Heart right ventricle (tissue), 16 donors: ENCODE results near the gene AGAP1. TPM values are rescaled to one million over a fixed set of nuclear protein-coding genes. Genes with fewer than 3 reads are reported as not detected.

Source experiments
- ATAC-seq, 8 donors: fragments of 200-7000 bp; cut with Tn5 transposase; one replicate each; pipeline ENCODE4 v1.9.1; 2020; ENCODE audit warnings: mild to moderate bottlenecking in 8 of 8, moderate library complexity in 8 of 8, moderate number of reproducible peaks in 1 of 8
- DNase-seq, 2 donors: peaks; one replicate each; pipeline ENCODE4 v3.0.0-alpha.2; 2020
- H3K27ac ChIP-seq, 10 donors: fragments of 200-600 bp; sonication (generic) in 2 of 10; one replicate each; pipeline versions ENCODE4 v1.5.0 to v1.8.0; 2020 to 2022; ENCODE audit warnings: mild to moderate bottlenecking in 3 of 10
- H3K27me3 ChIP-seq, 7 donors: fragments of 200-600 bp; one replicate each; pipeline ENCODE4 v1.8.0; 2021 to 2022; ENCODE audit warnings: mild to moderate bottlenecking in 2 of 7
- H3K36me3 ChIP-seq, 9 donors: fragments of 200-600 bp; sonication (generic) in 1 of 9; one replicate each; pipeline versions ENCODE4 v1.5.0 to v1.8.0; 2020 to 2022; ENCODE audit warnings: mild to moderate bottlenecking in 2 of 9
- H3K4me1 ChIP-seq, 9 donors: fragments of 200-600 bp; sonication (generic) in 1 of 9; one replicate each; pipeline versions ENCODE4 v1.5.0 to v1.8.0; 2020 to 2022; ENCODE audit warnings: mild to moderate bottlenecking in 4 of 9
- H3K4me3 ChIP-seq, 10 donors: fragments of 200-600 bp; sonication (generic) in 2 of 10; one replicate each; pipeline versions ENCODE4 v1.5.0 to v1.8.0; 2020 to 2022; ENCODE audit warnings: mild to moderate bottlenecking in 7 of 10, moderate library complexity in 2 of 10
- H3K9me3 ChIP-seq, 11 donors: fragments of 200-600 bp in 10 of 11; sonication (generic) in 2 of 11; one replicate each; pipeline versions ENCODE4 v1.5.0 to v1.8.0; 2013 to 2022; ENCODE audit warnings: mild to moderate bottlenecking in 2 of 11, control low read depth in 1 of 11, moderate library complexity in 1 of 11
- CTCF ChIP-seq, 9 donors: fragments of 200-600 bp; sonication (generic) in 2 of 9; IDR thresholded peaks; one replicate each; pipeline versions ENCODE4 v1.5.0 to v1.8.0; 2021 to 2022; ENCODE audit warnings: antibody characterized with exemption in 9 of 9, mild to moderate bottlenecking in 5 of 9, moderate library complexity in 1 of 9
- WGBS, 2 donors: extraction: QIAGEN DNeasy Blood & Tissue Kit; methylation state at CpG; one replicate each; pipeline ENCODE4 v1.1.7; 2013; ENCODE audit warnings: inconsistent platforms in 1 of 2; 5-methylcytosine and 5-hydroxymethylcytosine counted together
- intact Hi-C, 10 donors: fragments of 100-400 bp; cut with DNase I; formaldehyde crosslinking; loops; one replicate each; pipeline versions ENCODE4 v1.11.1 to v1.14.2; 2022
- polyA plus RNA-seq, 2 donors: library from polyadenylated mRNA; stranded (reverse); fragments of 200-250 nt; gene quantifications; one replicate each; pipeline ENCODE4 v1.2.3, GENCODE V29; 2013
- total RNA-seq, 10 donors: library from RNA; stranded (reverse); fragmentation: NEBNext Ultra II Directional in 3 of 10; extraction: Animal tissue kit (Norgen Biotek cat#: 25700) in 3 of 10; gene quantifications; one replicate each; pipeline versions ENCODE4 v1.2.1 to v1.2.4, GENCODE V29; 2021 to 2023
- donor health status: Arrhythmogenic right ventricular cardiomyopathy.
- donor health status: ischemic (EF 13 %, LVEDD 7.1; RV severe dilation, severe dysfunction).
- donor health status: healthy with polysubstance abuse.
- donor health status: DM: no; HTN: yes; CAD: no.
- donor health status: DM: no; HTN: no; CAD: no.
- donor health status: ischemic (EF 25% LVEDD 6.9; RV normal size, moderate dysfunction).
- donor health status: ischemic (EF 25% LVEDD 5.7; RV mildly dilated, moderate dysfunction).
- donor health status: healthy.
- donor health status: DM: yes; HTN: yes; CAD: no.
- donor health status: Ischemic cardiomyopathy.
- donor health status: ischemic (EF 35%, LVEDD 5.7; RV mildly dilated, moderate dysfunction).
- donor health status: nonischemic (EF 11% LVEDD 7.7; RV severe dilation, severe dysfunction).
- donor health status: DM: yes; HTN: yes; CAD: no.
- donor health status: PGD.
- donor health status: ischemic (EF 29% LVEDD 5.4; RV normal size, mild dysfunction).
- donor health status: nonischemic (EF 23%, LVEDD 6.1; RV moderate dilation, normal function).

AGAP1 gene
- total and polyA plus RNA-seq, 12 donors: 3.5 to 29.2 (median 19.4) TPM

- no peak for DNase-seq
- H3K9me3 ChIP-seq: peaks cover 0 to 19% (median 15%) of the 10 kb centered on the region in 11 donors
- H3K27me3 ChIP-seq: peaks cover 9 to 61% (median 50%) of the 10 kb centered on the region in 7 donors
- no peak overlapping the region for H3K27ac ChIP-seq
- no peak overlapping the region for H3K4me3 ChIP-seq
- ATAC-seq: no peak
- peaks cover 0 to 3% (median 0%) of the 10 kb centered on the region in 9 donors for H3K4me1 ChIP-seq
- no peaks in the 10 kb centered on the region for H3K36me3 ChIP-seq
- intact Hi-C loops: no loop called here
- no peak for TF ChIP-seq CTCF (IDR thresholded peaks at IDR 0.05)
- WGBS, 2 donors: 92 to 95% methylated on average over 15 to 16 of the region's 16 CpGs
Observed at GRCh38 chr2:236156095-236156859, 662.4 kb downstream of the AGAP1 start.

- WGBS, 2 donors: 86 to 88% methylated on average over 7 of the region's 7 CpGs
- DNase-seq (no peak), ATAC-seq (no peak)
- intact Hi-C loops: no loop called here
- Histone ChIP-seq H3K27me3 (peaks cover 9 to 67% (median 55%) of the 10 kb centered on the region in 7 donors), H3K36me3 (no peaks in the 10 kb centered on the region), H3K4me3 (no peak overlapping the region), H3K9me3 (peaks cover 0 to 18% (median 13%) of the 10 kb centered on the region in 11 donors), H3K4me1 (peaks cover 0 to 3% (median 0%) of the 10 kb centered on the region in 9 donors), H3K27ac (no peak overlapping the region)
- TF ChIP-seq CTCF (IDR thresholded peaks at IDR 0.05): no peak
Observed at GRCh38 chr2:236156860-236157194, 663.0 kb downstream of the AGAP1 start.

- Histone ChIP-seq H3K27me3 (peaks cover 9 to 72% (median 61%) of the 10 kb centered on the region in 7 donors), H3K36me3 (no peaks in the 10 kb centered on the region), H3K9me3 (peaks cover 0 to 14% (median 10%) of the 10 kb centered on the region in 11 donors), H3K4me3 (no peak overlapping the region), H3K27ac (no peak overlapping the region), H3K4me1 (peaks cover 0 to 3% (median 0%) of the 10 kb centered on the region in 9 donors)
- DNase-seq (no peak), ATAC-seq (no peak)
- intact Hi-C loops: no loop called here
- 91 to 93% methylated on average over 6 of the region's 6 CpGs for WGBS, 2 donors
- no peak for TF ChIP-seq CTCF (IDR thresholded peaks at IDR 0.05)
Observed at GRCh38 chr2:236157366-236157765, 663.5 kb downstream of the AGAP1 start.

- Histone ChIP-seq H3K9me3 (peaks cover 0 to 8% (median 4%) of the 10 kb centered on the region in 11 donors), H3K27ac (no peak overlapping the region), H3K27me3 (peaks cover 9 to 78% (median 66%) of the 10 kb centered on the region in 7 donors), H3K36me3 (no peaks in the 10 kb centered on the region), H3K4me1 (peaks cover 0 to 3% (median under 1%) of the 10 kb centered on the region in 9 donors), H3K4me3 (no peak overlapping the region)
- ATAC-seq (no peak), DNase-seq (no peak)
- intact Hi-C loops: no loop called here
- WGBS, 2 donors: 92% methylated on average over 10 of the region's 10 CpGs
- TF ChIP-seq CTCF (IDR thresholded peaks at IDR 0.05): no peak
Observed at GRCh38 chr2:236157815-236158498, 664.1 kb downstream of the AGAP1 start.
